Measurements from ENCODE around the gene UBTFL1. TPM values are rescaled to one million over a fixed set of nuclear protein-coding genes. Genes with fewer than 3 reads are reported as not detected.
"Not testable (repeated sequence)": the region's sequence is repeated elsewhere in the genome, so short reads cannot be mapped to it uniquely, and the experiment has no call there.

Gene UBTFL1
- not detected for total RNA-seq
- long read RNA-seq, result 0 reads

GRCh38 chr11:90085650-90086049, at the start of gene UBTFL1:
TSS of gene UBTFL1 (plus strand) at chr11:90085950. CDS start at chr11:90085950, 0 bp downstream.
- intact Hi-C loops (cut with micrococcal nuclease); ATAC-seq; DNase-seq: not testable (repeated sequence)

GRCh38 chr11:90051591-90052209, 34.0 kb upstream of the UBTFL1 start:
- ATAC-seq, result not testable (repeated sequence)

GRCh38 chr11:90052311-90052710, 33.4 kb upstream of the UBTFL1 start:
- DNase-seq; ATAC-seq; intact Hi-C loops (cut with micrococcal nuclease): not testable (repeated sequence)

More at GRCh38 chr11:90051591-90052209, 34.0 kb upstream of the UBTFL1 start:
- DNase-seq; intact Hi-C loops (cut with micrococcal nuclease): not testable (repeated sequence)

- intact Hi-C loops (cut with micrococcal nuclease); ATAC-seq; DNase-seq: not testable (repeated sequence)
These were observed 32.2 kb upstream of the UBTFL1 start for GRCh38 chr11:90053545-90053944.

- intact Hi-C loops (cut with micrococcal nuclease); ATAC-seq; DNase-seq: not testable (repeated sequence)
These were observed 3.0 kb downstream of the UBTFL1 start for GRCh38 chr11:90088731-90089130.

GRCh38 chr11:90095230-90095924, 9.6 kb downstream of the UBTFL1 start:
- intact Hi-C loops (cut with micrococcal nuclease); DNase-seq; ATAC-seq: not testable (repeated sequence)

GRCh38 chr11:90098261-90098660, 12.5 kb downstream of the UBTFL1 start:
- ATAC-seq; DNase-seq; intact Hi-C loops (cut with micrococcal nuclease): not testable (repeated sequence)

GRCh38 chr11:90100431-90100830, 14.7 kb downstream of the UBTFL1 start:
- no peak for ATAC-seq
- intact Hi-C loops (cut with micrococcal nuclease), result no loop called here
- no peak for DNase-seq

GRCh38 chr11:90113541-90113940, 27.8 kb downstream of the UBTFL1 start:
- no peak for ATAC-seq
- no peak for DNase-seq
- intact Hi-C loops (cut with micrococcal nuclease), result no loop called here

GRCh38 chr11:90120191-90120590, 34.4 kb downstream of the UBTFL1 start:
- intact Hi-C loops (cut with micrococcal nuclease), result no loop called here
- ATAC-seq (no peak), DNase-seq (no peak)

GRCh38 chr11:90124371-90124770, 38.6 kb downstream of the UBTFL1 start:
- no peak for DNase-seq
- intact Hi-C loops (cut with micrococcal nuclease), result no loop called here
- no peak for ATAC-seq

GRCh38 chr11:90124946-90125345, 39.2 kb downstream of the UBTFL1 start:
- no peak for DNase-seq
- ATAC-seq, result no peak
- intact Hi-C loops (cut with micrococcal nuclease), result no loop called here

- intact Hi-C loops (cut with micrococcal nuclease), result no loop called here
- ATAC-seq (peak; percentile 11), DNase-seq (no peak)
These were observed 48.1 kb downstream of the UBTFL1 start for GRCh38 chr11:90133560-90134477.

- ATAC-seq, result peak; percentile 92
- peak; percentile 71 for DNase-seq
- intact Hi-C loops (cut with micrococcal nuclease), result no loop called here
These were observed 48.8 kb downstream of the UBTFL1 start, which contains the start of gene NAALAD2 for GRCh38 chr11:90134478-90135003. TSS of gene NAALAD2 (plus strand) at chr11:90134663. CDS start at chr11:90134759, 96 bp downstream.

- ATAC-seq (no peak), DNase-seq (no peak)
- intact Hi-C loops (cut with micrococcal nuclease), result no loop called here
These were observed 49.3 kb downstream of the UBTFL1 start for GRCh38 chr11:90135016-90135415.
